B cell (primary cell): ENCODE measurements around the gene PODN. TPM values are rescaled to one million over a fixed set of nuclear protein-coding genes. Genes with fewer than 3 reads are reported as not detected.

ENCODE experiments used
- ATAC-seq: fragments of 200-7000 bp; cut with Tn5 transposase; one replicate; pipeline ENCODE4 v1.10.0; 2021; ENCODE audit warnings: low read depth, mild to moderate bottlenecking, moderate number of reproducible peaks, moderate library complexity
- CTCF ChIA-PET: fragments of 350-600 bp; sonication (Branson Sonifier 250); formaldehyde crosslinking; loops from one replicate; lab custom pipeline; 2021; ENCODE audit warnings: antibody characterized with exemption, inconsistent platforms; lab: Charles Lee
- POLR2A ChIA-PET: fragments of 350-600 bp; sonication (Branson Sonifier 250); formaldehyde crosslinking; loops from one replicate; lab custom pipeline; 2021; ENCODE audit warnings: antibody characterized with exemption; lab: Charles Lee
- DNase-seq: peaks from one replicate; pipeline ENCODE4 v3.0.0; 2013
- H2AFZ ChIP-seq: 2 replicates; pipeline ENCODE4 v1.6.1; 2012; ENCODE audit warnings: mild to moderate bottlenecking, low read depth, low read length; ENCODE audit not compliant: insufficient read depth, poor library complexity, severe bottlenecking
- H3K27ac ChIP-seq, 2 donors: 1 replicate in 1 of 2; 2 replicates in 1 of 2; pipeline ENCODE4 v1.5.1; 2012 to 2013; ENCODE audit warnings: low read length in 2 of 2, mild to moderate bottlenecking in 2 of 2, moderate library complexity in 1 of 2
- H3K27me3 ChIP-seq, 4 experiments: fragments of 200-600 bp in 1 of 4; sonication (generic) in 1 of 4; replicated peaks in 1 of 4; 1 replicate in 2 of 4; 2 replicates in 2 of 4; pipeline versions ENCODE4 v1.6.1 to v1.7.0; 2013 to 2016; ENCODE audit warnings: low read length in 3 of 4, mild to moderate bottlenecking in 2 of 4, mixed read lengths in 1 of 4, moderate library complexity in 1 of 4; ENCODE audit not compliant: insufficient read depth in 4 of 4, control insufficient read depth in 3 of 4; ENCODE audit errors: control extremely low read depth in 1 of 4
- H3K36me3 ChIP-seq, 2 experiments: replicated peaks in 1 of 2; 1 replicate in 1 of 2; 2 replicates in 1 of 2; pipeline versions ENCODE4 v1.6.1 to v1.7.1; 2013; ENCODE audit warnings: low read length in 1 of 2; ENCODE audit not compliant: insufficient read depth in 2 of 2, control insufficient read depth in 1 of 2; ENCODE audit errors: control extremely low read depth in 1 of 2, extremely low read depth in 1 of 2
- H3K4me1 ChIP-seq, 2 donors: fragments of 200-600 bp in 1 of 2; sonication (generic) in 1 of 2; 1 replicate in 1 of 2; 2 replicates in 1 of 2; pipeline versions ENCODE4 v1.5.1 to v1.6.1; 2013 to 2017; ENCODE audit warnings: low read length in 2 of 2; ENCODE audit not compliant: control insufficient read depth in 2 of 2, insufficient read depth in 2 of 2
- H3K4me2 ChIP-seq: replicated peaks from 2 replicates; pipeline ENCODE3; 2012; ENCODE audit warnings: mild to moderate bottlenecking, low read depth, low read length; ENCODE audit not compliant: poor library complexity, severe bottlenecking
- H3K4me3 ChIP-seq, 5 experiments: fragments of 200-600 bp in 1 of 5; sonication (generic) in 1 of 5; 1 replicate in 3 of 5; 2 replicates in 2 of 5; pipeline versions ENCODE4 v1.5.1 to v1.7.0; 2011 to 2016; ENCODE audit warnings: low read length in 4 of 5, mild to moderate bottlenecking in 4 of 5, low read depth in 2 of 5, control low read depth in 1 of 5, moderate library complexity in 1 of 5; ENCODE audit not compliant: insufficient read depth in 1 of 5; ENCODE audit errors: control extremely low read depth in 1 of 5, extremely low read depth in 1 of 5
- H3K79me2 ChIP-seq: fragments of 200-600 bp; sonication (generic); one replicate; pipeline ENCODE4 v1.6.0; 2016; ENCODE audit warnings: low read length; ENCODE audit not compliant: control insufficient read depth, insufficient read depth
- H3K9ac ChIP-seq: fragments of 200-600 bp; sonication (generic); 2 replicates; pipeline ENCODE4 v1.6.1; 2017; ENCODE audit warnings: mild to moderate bottlenecking, low read length, moderate library complexity
- H3K9me3 ChIP-seq, 3 donors: one replicate each; pipeline versions ENCODE4 v1.6.1 to v1.7.1; 2013; ENCODE audit warnings: low read length in 2 of 3; ENCODE audit not compliant: control insufficient read depth in 2 of 3, insufficient read depth in 1 of 3; ENCODE audit errors: control extremely low read depth in 1 of 3
- H4K20me1 ChIP-seq: 2 replicates; pipeline ENCODE4 v1.6.0; 2012; ENCODE audit warnings: mild to moderate bottlenecking, low read length; ENCODE audit not compliant: insufficient read depth, control insufficient read depth, poor library complexity, severe bottlenecking
- H3K27ac Mint-ChIP-seq: one replicate; pipeline ENCODE4 v1.8.0; 2021; ENCODE audit warnings: mixed read lengths
- H3K27me3 Mint-ChIP-seq: one replicate; pipeline ENCODE4 v1.8.0; 2021; ENCODE audit warnings: mixed read lengths
- H3K4me1 Mint-ChIP-seq: one replicate; pipeline ENCODE4 v1.8.0; 2021; ENCODE audit warnings: mixed read lengths
- H3K4me3 Mint-ChIP-seq: one replicate; pipeline ENCODE4 v1.8.0; 2021; ENCODE audit warnings: mixed read lengths
- H3K9me3 Mint-ChIP-seq: one replicate; pipeline ENCODE4 v1.8.0; 2022; ENCODE audit warnings: mixed read lengths; ENCODE audit not compliant: insufficient read depth
- CTCF ChIP-seq: fragments of 200-600 bp; IDR thresholded peaks from one replicate; pipeline ENCODE4 v1.8.0; 2022; ENCODE audit warnings: antibody characterized with exemption, mild to moderate bottlenecking
- EZH2 ChIP-seq: IDR thresholded peaks from 2 replicates; pipeline ENCODE4 v1.6.1; 2012; ENCODE audit warnings: borderline replicate concordance, low read depth, mild to moderate bottlenecking, moderate library complexity, low read length; ENCODE audit not compliant: insufficient read depth, poor library complexity, severe bottlenecking
- WGBS: methylation state at CpG from one replicate; pipeline ENCODE4 v1.1.5; 2013; ENCODE audit warnings: missing lambda C conversion rate; ENCODE audit not compliant: insufficient coverage; 5-methylcytosine and 5-hydroxymethylcytosine counted together
- intact Hi-C: fragments of 100-400 bp; cut with micrococcal nuclease; formaldehyde crosslinking; loops from one replicate; pipeline ENCODE4 v1.10.0; 2022
- polyA plus RNA-seq: library from polyadenylated mRNA; depleted of rRNA; stranded (reverse); fragments of >200 nt; gene quantifications from 2 replicates; pipeline ENCODE4 v1.2.3, GENCODE V29; 2012
- total RNA-seq, 2 donors: library from RNA; stranded (reverse); fragments of 120-200 nt in 1 of 2; gene quantifications; 1 replicate in 1 of 2; 2 replicates in 1 of 2; pipeline versions ENCODE4 v1.2.3 to v1.2.4, GENCODE V29; 2013 to 2022

PODN gene
- total and polyA plus RNA-seq, 2 donors (not counting 1 experiment from before 2014, with no cell fraction given) = not detected

GRCh38 chr1:53085405-53085804 is 23.4 kb downstream of the PODN start:
- CTCF ChIA-PET = no interaction called here
- no peaks in the 10 kb centered on the region for H3K4me1 Mint-ChIP-seq
- no peaks in the 10 kb centered on the region for H4K20me1 ChIP-seq
- no peaks in the 10 kb centered on the region for H3K9me3 ChIP-seq
- H3K27ac ChIP-seq = no peak overlapping the region
- no peaks in the 10 kb centered on the region for H3K9me3 Mint-ChIP-seq
- H3K79me2 ChIP-seq = no peaks in the 10 kb centered on the region
- H3K4me2 ChIP-seq = no peak overlapping the region
- no peaks in the 10 kb centered on the region for H3K27me3 Mint-ChIP-seq
- no peak overlapping the region for H3K9ac ChIP-seq
- H3K27me3 ChIP-seq = no peaks in the 10 kb centered on the region
- H3K27ac Mint-ChIP-seq = no peak overlapping the region
- no peaks in the 10 kb centered on the region for H3K36me3 ChIP-seq
- TF ChIP-seq EZH2 (no peak), CTCF (no peak)
- no peaks in the 10 kb centered on the region for H3K4me1 ChIP-seq
- H3K4me3 Mint-ChIP-seq = no peak overlapping the region
- intact Hi-C loops = no loop called here
- no peak overlapping the region for H2AFZ ChIP-seq
- no peak for DNase-seq
- POLR2A ChIA-PET = no interaction called here
- no peak for ATAC-seq
- 92% methylated on average over 8 of the region's 8 CpGs for WGBS
- H3K4me3 ChIP-seq = no peak overlapping the region

- TF ChIP-seq CTCF (no peak), EZH2 (no peak)
- CTCF ChIA-PET = no interaction called here
- Mint-ChIP-seq H3K4me3 (no peak overlapping the region), H3K27me3 (no peaks in the 10 kb centered on the region), H3K9me3 (no peaks in the 10 kb centered on the region), H3K4me1 (no peaks in the 10 kb centered on the region), H3K27ac (no peak overlapping the region)
- POLR2A ChIA-PET = no interaction called here
- H3K4me1 ChIP-seq = no peaks in the 10 kb centered on the region
- H3K9me3 ChIP-seq = no peaks in the 10 kb centered on the region
- H3K27me3 ChIP-seq = no peaks in the 10 kb centered on the region
- no peak overlapping the region for H2AFZ ChIP-seq
- no peak for ATAC-seq
- H4K20me1 ChIP-seq = no peaks in the 10 kb centered on the region
- 89% methylated on average over 4 of the region's 4 CpGs for WGBS
- H3K27ac ChIP-seq = no peak overlapping the region
- H3K4me3 ChIP-seq = no peak overlapping the region
- H3K36me3 ChIP-seq = no peaks in the 10 kb centered on the region
- H3K9ac ChIP-seq = no peak overlapping the region
- intact Hi-C loops = no loop called here
- H3K4me2 ChIP-seq = no peak overlapping the region
- DNase-seq = no peak
- no peaks in the 10 kb centered on the region for H3K79me2 ChIP-seq
Observed at GRCh38 chr1:53086491-53087070, 24.6 kb downstream of the PODN start.
